SK-N-SH (cell line): ENCODE results near the gene EYA2.

ENCODE experiments used
- JUND ChIP-seq: IDR thresholded peaks from 2 replicates; pipeline ENCODE4 v1.4.0; 2012
- RAD21 ChIP-seq: IDR thresholded peaks from 2 replicates; pipeline ENCODE4 v1.6.1; 2012; ENCODE audit warnings: mild to moderate bottlenecking, low read length
- SMC3 ChIP-seq: IDR thresholded peaks from 2 replicates; pipeline ENCODE4 v1.6.1; 2012; ENCODE audit warnings: low read depth, low read length, improper control_type of control experiment
- TAF1 ChIP-seq: IDR thresholded peaks from 2 replicates; pipeline ENCODE4 v1.6.1; 2012; ENCODE audit warnings: low read depth, mild to moderate bottlenecking, low read length, moderate library complexity, borderline replicate concordance
- TEAD4 ChIP-seq: IDR thresholded peaks from 2 replicates; pipeline ENCODE4 v1.4.0; 2012; ENCODE audit warnings: mild to moderate bottlenecking, borderline replicate concordance; ENCODE audit not compliant: insufficient read depth
- YY1 ChIP-seq: IDR thresholded peaks from 2 replicates; pipeline ENCODE4 v1.4.0; 2012; ENCODE audit warnings: low read depth, mild to moderate bottlenecking
- TF ChIP-seq, protein P1 (sequence below): IDR thresholded peaks from 2 replicates; pipeline ENCODE4 v1.4.0; 2012; ENCODE audit warnings: low read depth, borderline replicate concordance
- TF ChIP-seq, protein P2 (sequence below): fragments of 150-350 bp; IDR thresholded peaks from 2 replicates; pipeline ENCODE4 v1.6.1; 2017; ENCODE audit warnings: antibody characterized with exemption, low read length, low read depth, borderline replicate concordance
- TF ChIP-seq, protein P3 (sequence below): fragments of 200-600 bp; sonication (generic); IDR thresholded peaks from 2 replicates; pipeline ENCODE4 v1.6.1; 2017; ENCODE audit warnings: antibody characterized with exemption, mild to moderate bottlenecking, moderate library complexity

DNA sequence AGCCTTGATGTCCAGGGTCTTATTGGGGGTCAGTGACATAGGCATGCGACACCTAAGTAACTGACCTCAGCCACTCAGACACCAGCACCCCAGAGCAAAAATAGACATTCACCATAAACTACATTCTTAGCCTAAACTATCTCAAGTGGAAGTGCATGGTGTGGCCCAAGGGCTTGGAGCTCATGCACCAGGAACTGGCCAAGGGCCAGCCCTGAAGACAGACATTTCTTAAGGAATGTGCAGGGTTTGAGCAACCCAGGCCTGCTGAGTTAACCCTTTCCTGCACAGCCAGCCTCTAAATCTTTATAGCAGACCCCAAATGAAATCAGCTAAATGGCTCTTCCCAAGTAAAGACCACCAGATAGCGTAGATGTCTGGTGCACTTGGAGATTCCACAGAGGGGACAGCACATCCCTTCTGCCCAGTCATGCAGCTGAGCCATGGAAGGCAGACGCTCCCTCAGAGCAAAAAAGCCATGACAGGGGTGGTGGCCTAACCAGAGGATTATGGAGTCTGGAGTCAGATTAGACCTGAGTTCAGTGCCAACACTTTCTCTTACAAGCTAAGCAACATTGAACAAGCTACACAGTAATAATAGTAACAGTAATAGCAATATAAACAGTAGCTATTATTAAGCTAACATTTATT is 239.3 kb downstream of the EYA2 start:
- TF ChIP-seq, protein P1, sequence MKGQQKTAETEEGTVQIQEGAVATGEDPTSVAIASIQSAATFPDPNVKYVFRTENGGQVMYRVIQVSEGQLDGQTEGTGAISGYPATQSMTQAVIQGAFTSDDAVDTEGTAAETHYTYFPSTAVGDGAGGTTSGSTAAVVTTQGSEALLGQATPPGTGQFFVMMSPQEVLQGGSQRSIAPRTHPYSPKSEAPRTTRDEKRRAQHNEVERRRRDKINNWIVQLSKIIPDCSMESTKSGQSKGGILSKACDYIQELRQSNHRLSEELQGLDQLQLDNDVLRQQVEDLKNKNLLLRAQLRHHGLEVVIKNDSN = no peak
- TF ChIP-seq RAD21 (no peak), YY1 (no peak), SMC3 (no peak), TAF1 (no peak), TEAD4 (no peak), JUND (no peak)
- TF ChIP-seq, protein P2, sequence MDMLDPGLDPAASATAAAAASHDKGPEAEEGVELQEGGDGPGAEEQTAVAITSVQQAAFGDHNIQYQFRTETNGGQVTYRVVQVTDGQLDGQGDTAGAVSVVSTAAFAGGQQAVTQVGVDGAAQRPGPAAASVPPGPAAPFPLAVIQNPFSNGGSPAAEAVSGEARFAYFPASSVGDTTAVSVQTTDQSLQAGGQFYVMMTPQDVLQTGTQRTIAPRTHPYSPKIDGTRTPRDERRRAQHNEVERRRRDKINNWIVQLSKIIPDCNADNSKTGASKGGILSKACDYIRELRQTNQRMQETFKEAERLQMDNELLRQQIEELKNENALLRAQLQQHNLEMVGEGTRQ = no peak
- TF ChIP-seq, protein P3, sequence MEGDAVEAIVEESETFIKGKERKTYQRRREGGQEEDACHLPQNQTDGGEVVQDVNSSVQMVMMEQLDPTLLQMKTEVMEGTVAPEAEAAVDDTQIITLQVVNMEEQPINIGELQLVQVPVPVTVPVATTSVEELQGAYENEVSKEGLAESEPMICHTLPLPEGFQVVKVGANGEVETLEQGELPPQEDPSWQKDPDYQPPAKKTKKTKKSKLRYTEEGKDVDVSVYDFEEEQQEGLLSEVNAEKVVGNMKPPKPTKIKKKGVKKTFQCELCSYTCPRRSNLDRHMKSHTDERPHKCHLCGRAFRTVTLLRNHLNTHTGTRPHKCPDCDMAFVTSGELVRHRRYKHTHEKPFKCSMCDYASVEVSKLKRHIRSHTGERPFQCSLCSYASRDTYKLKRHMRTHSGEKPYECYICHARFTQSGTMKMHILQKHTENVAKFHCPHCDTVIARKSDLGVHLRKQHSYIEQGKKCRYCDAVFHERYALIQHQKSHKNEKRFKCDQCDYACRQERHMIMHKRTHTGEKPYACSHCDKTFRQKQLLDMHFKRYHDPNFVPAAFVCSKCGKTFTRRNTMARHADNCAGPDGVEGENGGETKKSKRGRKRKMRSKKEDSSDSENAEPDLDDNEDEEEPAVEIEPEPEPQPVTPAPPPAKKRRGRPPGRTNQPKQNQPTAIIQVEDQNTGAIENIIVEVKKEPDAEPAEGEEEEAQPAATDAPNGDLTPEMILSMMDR = no peak
